ENCODE measurements around the gene ARAP2.

Gene ARAP2, protein sequence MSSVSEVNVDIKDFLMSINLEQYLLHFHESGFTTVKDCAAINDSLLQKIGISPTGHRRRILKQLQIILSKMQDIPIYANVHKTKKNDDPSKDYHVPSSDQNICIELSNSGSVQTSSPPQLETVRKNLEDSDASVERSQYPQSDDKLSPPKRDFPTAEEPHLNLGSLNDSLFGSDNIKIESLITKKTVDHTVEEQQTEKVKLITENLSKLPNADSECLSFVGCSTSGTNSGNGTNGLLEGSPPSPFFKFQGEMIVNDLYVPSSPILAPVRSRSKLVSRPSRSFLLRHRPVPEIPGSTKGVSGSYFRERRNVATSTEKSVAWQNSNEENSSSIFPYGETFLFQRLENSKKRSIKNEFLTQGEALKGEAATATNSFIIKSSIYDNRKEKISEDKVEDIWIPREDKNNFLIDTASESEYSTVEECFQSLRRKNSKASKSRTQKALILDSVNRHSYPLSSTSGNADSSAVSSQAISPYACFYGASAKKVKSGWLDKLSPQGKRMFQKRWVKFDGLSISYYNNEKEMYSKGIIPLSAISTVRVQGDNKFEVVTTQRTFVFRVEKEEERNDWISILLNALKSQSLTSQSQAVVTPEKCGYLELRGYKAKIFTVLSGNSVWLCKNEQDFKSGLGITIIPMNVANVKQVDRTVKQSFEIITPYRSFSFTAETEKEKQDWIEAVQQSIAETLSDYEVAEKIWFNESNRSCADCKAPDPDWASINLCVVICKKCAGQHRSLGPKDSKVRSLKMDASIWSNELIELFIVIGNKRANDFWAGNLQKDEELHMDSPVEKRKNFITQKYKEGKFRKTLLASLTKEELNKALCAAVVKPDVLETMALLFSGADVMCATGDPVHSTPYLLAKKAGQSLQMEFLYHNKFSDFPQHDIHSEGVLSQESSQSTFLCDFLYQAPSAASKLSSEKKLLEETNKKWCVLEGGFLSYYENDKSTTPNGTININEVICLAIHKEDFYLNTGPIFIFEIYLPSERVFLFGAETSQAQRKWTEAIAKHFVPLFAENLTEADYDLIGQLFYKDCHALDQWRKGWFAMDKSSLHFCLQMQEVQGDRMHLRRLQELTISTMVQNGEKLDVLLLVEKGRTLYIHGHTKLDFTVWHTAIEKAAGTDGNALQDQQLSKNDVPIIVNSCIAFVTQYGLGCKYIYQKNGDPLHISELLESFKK (N-terminal part only)

DNA sequence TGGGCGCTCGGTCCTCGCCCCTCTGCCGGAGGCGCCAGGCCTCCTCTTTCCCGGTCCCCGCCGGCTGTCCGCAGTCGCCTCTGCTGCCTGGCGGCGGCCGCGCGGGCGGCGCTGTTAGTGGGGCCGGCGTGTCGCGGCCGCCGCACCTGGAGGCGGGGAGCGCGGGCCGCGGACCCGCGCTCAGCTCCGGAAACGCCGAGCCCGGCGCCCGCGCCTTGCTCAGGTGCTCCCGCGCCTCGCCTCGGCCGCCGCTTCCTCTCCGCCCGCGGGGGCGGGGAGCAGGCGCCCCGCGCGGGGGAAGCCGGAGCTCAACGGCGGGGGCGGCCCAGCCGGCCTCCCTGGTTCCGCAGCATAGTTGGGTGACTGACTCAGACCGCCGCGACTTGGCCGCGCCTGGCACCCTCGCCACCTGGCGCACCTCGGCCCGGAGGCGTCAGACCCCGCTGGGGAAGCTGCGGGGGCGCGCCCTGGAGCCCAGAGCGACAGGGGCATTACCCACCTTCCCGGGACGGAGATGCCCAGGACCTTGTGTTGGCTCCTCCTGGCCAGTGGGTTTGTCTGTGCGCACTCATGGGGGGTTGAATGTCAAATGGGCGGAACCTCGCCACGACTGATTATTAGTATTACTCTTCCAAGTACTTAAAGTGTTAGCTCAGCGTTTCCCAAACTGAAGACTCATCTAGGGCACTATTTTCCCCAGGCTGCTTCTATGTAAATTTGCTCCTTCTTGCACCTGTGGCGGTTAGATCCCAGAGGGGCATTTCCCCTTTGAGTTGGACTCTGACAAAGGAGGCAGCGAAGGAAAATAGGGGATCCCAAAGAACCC lies at the start of gene ARAP2:
Gene ARAP2, minus strand, starts transcription at position 258 of the 826 bp plus-strand sequence. CDS start 15,028 bp downstream, outside the sequence.
- peak; percentile 74 for DNase-seq (ENCODE audit: low read depth)

DNA sequence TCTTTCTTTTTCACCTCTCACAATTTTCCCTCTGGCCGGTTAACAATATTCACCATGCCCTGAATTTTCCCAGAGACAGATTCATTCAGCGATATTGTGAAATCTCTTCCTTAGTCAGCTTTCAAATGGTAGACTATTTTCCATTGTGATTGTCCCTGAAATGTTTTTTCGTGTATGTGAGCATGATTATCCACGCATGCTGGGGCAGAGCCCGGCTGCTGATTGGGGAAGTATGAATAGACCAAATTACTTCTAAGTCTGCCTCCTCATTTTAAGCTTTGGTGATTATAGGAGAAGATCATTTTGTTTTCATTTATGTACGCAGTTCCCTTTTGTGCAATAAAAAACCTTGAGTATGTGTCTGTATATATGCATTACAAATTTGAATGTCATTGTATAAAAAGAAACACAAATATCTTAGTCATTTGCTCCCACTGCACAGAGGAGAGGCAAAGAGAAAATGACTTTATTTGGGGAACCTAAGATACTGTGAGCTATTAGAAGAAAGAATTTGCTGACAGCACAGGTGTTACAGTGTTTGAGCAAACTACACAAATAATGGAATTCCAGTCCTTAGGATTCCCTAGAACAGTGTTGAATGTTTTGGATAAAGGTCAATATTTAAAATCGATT lies 48.4 kb upstream of the ARAP2 start:
- no peak for DNase-seq (ENCODE audit: low read depth)

DNA sequence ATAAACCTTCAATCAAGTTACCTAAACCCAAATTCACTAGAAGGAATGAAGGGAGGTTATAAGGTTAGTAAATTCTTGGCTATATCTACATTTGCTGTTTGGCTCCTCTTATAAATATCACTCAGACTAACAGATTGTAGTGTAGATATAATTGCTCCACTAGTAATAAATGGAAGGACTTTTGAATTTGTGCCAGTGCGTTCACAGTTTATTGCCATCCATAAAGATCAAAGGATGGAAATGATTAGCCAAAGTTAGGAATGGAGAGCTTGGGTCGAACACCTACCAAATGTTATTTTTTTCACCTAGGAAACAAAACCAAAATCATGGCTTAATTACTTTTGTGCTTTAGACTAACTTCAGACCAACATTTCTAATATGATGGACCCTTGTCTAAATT lies 46.3 kb upstream of the ARAP2 start:
- DNase-seq (ENCODE audit: low read depth), result no peak

DNA sequence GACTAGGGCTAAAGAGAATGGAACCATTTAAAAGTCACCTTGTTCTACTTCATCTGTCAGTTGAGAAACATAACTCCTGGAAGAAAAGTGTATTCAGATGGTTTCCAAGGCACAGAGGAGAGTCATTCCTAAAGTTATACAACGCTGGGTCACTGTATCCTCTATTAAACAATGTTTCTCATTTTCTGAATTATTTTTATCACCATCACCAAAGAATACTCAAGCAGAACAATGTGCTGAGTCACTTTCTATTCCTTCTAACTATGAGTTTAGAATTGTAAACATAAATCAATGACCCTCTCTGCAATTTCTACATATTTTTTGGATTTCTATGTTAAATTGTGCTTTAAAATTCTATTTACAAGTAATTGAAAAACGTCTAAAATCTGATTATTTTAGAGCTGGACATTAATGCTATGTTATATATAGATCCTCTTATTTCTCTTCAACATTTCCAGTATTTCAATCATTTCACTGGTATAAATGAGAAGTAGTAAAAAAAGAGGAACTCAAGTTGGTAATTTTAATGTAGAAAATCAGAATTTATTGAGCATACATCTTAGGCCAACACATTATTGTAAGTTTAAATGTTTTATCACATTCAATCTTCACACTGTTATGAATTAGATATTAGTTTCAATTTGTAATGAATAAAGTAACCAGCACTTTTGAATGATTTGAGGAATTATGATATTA lies 44.6 kb upstream of the ARAP2 start:
- DNase-seq (ENCODE audit: low read depth), result no peak

DNA sequence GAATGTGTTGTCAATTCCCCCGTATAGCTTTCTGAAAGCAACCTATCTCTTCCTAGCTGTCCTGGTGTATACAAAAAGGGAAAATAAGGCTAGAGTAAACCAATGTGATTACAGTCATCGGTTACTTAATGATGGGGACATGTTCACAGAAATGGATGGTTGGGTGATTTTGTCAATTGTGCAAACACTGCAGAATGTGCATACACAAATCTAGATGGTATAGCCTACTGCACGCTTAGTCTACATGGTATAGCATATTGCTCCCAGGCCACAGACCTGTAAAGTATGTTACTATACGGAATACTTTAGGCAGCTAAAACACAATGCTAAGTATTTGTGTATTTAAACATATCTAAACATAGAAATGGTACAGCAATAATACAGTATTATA lies 42.2 kb upstream of the ARAP2 start:
- no peak for DNase-seq (ENCODE audit: low read depth)

DNA sequence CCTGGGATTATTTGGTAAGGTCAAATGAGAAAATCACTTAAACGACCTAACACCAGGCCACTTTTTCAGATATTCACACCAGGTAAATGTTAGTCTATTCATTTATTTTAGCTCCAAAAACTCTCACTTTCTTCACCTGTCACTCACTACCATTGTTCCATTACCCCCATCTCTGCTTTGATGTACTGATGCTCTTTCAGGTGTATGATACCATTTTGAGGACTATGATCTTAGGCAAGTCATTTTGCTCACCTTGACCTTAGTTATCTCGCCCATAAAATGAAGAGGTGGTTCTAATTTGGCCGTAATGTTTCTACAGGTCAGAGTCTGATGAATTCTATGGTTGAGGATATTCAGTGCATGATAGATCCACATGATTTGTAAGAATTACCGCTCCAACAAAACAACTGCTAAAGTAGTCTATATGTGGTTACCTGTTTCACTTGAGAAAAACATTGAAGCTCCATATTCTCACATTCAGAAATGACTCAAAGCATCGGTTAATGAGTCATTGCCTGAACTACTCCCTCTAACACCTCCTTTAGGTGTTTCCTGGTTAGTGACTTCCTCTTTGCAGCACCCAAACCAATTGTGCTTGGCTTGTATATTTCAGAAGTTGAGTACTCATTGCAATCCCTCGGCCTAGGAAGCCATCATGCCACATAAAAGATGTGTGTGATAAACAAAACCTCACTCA lies 41.6 kb upstream of the ARAP2 start:
- peak; percentile 21 for DNase-seq (ENCODE audit: low read depth)

DNA sequence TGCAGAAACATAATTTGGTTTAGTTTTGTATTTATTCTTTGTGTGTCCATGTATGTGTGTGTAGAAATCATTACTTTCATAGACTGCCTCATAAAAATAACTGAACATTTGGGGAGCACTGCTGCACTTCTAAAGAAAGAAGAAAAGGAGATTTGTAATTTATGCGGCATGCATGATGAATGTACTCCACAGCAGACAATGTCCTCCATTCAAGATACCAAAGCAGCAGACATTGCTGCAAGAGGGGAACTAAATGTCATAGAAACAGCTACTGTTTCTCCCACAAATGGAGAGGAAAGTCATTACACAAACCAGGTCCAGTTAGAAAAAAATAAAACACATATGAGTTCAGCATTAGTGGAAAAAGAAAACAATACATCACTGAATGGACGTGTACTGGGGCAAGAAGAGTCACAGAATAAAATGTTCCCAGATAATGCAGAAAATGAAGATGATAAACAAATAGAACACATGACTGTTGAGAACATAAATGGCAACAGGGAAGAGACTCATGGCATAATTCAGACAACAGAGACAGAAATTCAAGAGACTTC lies 39.7 kb upstream of the ARAP2 start:
- no peak for DNase-seq (ENCODE audit: low read depth)

DNA sequence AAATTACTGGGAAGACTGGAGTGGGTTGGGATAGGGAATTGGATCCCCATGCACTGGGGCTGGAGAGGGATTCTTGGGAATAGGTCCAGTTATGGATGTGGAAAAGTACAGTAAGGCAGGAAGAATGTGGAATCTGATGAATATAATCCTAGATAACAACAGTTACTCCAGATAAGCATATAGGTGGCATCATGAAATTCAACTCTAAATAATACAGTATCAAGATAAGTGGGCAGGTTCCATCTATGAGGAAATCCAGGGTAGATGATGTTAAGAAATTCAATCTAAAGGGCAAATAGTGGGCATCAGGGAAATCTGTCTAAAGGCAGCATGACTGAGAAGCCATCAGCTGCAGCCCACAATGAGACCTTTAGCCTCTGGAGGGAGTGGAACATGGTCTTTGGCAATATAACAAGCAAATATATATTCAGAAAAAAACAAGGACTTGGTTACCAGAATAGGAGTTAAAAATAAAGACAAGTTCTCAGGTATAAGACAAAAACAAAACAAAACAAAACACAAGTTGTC lies 38.3 kb upstream of the ARAP2 start:
- DNase-seq (ENCODE audit: low read depth), result no peak

DNA sequence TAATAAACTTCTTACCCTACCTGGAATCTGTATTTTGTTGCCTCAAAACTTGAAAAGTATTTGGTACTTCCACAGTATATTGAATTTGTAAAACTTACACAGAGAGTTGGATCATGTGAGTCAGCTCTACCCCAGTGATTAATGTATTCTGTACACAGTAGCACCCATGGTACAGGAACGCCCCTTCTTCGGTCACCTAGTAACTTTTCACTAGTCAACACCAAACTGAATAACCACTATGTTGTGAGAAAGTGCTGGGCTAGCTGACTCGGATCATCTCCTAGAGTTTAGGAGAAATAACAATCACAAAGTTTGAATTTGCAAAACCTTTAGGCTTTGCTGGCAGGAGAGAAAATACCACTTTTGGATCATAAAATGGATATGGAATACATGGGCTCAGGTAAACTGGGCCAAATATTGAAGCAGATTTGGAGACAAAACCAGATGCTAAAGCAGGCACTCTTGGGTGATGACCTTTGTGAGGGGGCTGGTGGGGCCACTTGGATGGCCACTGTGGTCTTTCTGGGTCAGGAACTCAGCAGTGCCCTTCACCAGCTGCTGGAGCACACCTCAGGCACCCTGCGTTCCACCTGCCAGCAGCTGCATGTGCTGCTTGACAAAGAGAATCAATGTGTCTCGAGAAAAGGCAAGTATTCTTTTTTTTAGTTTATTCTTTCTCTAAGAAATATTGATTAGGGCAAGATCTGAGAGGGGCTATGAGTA lies 37.2 kb upstream of the ARAP2 start, which contains the start of gene DTHD1:
Gene DTHD1, plus strand, starts transcription at position 233 of the 723 bp plus-strand sequence. Its CDS starts 143 bp downstream, at position 376.
- DNase-seq (ENCODE audit: low read depth), result peak; percentile 12

DNA sequence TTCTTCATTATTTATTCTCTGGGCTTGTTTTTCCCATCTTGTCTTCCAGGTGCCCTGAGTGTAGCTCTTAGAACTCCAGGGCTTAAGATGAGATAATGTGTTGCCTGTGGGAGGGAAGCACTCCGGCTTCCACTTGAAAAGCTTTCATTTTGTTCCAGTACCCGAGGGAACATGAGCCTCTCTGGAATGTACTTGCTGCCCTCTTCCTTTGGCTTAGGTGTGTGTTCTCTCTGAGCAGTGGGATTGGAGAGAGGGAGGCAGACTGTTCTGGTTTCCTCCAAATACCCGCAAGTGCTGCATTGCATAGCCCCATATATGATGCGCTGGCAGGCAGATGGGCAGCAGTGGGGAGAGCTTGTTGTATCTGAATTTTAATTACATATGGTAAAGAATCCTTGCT lies 36.2 kb upstream of the ARAP2 start:
- DNase-seq (ENCODE audit: low read depth), result no peak

DNA sequence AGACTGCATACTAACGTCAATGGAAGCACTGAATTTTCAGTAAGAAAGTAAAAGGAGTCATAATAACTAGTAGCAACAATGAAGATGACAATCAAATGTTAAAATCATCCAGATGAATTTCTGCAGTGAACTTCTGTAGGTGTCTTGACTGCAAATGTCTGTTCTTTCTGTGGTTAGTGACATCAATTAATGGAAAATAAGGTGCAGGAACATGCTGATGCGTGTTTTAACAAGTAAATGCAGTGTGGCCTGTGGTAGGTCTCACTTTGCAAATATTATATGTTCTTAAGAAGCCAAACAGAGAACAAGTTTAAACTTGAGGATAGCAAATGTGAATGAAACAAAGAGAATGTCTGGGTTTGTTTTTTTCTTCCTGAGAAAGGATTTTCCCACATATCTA lies 34.5 kb upstream of the ARAP2 start:
- no peak for DNase-seq (ENCODE audit: low read depth)

DNA sequence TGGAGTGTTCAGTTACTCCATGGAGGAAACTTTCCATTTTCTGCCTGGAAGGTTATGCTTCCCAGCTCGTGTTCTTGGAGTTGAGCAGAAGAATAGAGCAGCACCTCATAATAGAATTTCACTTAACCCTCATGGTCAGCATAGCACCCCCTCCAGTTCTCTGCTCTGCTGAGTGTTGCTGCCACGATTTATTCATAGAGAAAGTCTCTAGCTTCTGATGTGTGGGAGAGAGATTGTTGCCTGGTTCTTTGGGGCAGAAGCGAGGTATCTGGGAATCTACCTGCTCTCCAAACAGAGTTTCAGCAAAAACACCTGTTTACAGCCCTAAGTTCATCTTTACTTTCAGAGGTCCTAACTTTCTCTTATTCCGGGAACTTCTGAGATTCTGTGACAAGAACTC lies 33.2 kb upstream of the ARAP2 start:
- no peak for DNase-seq (ENCODE audit: low read depth)

DNA sequence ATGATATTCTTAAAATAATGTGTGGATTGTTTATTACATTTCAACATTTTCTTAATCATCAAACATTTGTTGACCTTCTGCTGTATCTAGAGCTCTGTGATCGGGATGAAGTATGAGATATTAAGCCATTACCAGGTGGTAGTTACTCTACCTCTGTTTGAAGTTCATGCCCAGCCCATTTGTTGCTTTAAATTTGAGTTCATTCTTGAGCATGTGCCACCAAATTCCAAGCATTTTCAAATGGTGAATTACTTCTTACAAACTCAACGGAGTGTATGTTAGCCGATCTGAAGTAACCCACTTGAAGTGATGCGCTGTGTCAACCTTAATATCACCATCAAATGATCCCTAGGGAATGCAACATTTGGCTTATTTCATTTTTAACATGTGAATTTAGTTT lies 29.8 kb upstream of the ARAP2 start:
- DNase-seq (ENCODE audit: low read depth), result no peak

DNA sequence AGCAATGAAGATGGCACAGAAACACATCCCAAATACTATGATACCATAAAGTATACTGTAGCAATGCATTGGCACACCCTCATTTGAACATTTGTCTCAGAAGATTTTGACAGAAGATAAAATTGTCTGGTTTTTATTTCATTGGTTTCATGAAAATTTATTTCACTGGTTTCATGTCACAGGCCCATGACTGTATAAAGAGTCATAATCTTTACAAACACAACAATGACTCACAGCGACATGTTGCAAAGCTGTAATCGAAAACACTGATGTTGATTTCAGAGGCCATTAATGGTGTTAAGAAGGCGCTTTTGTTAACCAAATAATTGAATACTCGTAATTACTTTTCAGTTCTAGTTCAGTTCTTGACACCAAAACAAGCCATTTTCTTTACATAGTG lies 29.0 kb upstream of the ARAP2 start:
- no peak for DNase-seq (ENCODE audit: low read depth)

DNA sequence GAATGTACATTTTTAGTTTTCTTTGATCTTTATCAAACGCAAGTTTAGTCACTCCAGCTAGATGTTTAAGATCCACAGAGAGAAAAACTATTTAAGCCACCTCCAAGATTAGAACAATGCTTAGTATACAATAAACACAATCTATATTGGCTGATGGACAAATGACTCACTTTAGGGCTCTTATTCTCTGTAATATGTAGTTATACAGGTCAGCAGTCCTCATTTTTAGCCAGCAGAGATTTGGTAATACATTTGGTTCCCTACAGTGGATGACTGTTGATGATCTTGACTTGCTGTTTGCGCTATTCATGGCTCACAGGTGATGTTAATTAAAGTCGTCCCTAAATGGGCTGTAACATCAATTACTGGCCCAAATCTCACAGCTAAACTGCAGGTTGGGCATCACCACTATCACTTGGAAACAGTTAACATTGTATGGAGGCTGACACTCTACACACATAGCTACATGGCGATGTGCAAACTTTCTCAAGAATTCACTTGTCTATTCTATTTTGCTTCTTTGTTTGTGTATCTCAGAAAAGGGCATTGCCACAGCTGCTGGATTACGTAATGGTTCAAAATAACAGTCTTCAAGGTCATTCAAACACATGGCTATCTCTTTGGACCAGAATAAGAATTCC lies 25.3 kb upstream of the ARAP2 start:
- DNase-seq (ENCODE audit: low read depth), result no peak

DNA sequence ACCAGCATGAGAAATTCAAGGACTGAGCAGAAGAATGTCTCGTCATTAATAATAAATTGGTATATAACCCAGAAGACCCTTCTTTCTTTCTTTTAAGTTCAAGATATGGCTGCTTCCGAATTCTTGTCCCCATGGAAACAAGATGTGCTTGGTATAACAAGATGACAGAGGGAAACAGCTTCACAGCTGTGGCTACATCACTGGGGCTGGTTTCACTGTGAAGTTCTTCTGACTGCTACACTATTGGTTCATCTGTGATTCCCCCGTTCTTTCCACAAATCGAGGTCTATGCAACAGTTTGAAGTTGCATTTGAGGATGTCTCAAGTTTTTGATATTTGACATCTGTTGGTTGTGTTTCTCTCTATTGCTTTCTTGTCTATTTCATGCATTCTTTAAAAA lies 24.8 kb upstream of the ARAP2 start:
- no peak for DNase-seq (ENCODE audit: low read depth)

DNA sequence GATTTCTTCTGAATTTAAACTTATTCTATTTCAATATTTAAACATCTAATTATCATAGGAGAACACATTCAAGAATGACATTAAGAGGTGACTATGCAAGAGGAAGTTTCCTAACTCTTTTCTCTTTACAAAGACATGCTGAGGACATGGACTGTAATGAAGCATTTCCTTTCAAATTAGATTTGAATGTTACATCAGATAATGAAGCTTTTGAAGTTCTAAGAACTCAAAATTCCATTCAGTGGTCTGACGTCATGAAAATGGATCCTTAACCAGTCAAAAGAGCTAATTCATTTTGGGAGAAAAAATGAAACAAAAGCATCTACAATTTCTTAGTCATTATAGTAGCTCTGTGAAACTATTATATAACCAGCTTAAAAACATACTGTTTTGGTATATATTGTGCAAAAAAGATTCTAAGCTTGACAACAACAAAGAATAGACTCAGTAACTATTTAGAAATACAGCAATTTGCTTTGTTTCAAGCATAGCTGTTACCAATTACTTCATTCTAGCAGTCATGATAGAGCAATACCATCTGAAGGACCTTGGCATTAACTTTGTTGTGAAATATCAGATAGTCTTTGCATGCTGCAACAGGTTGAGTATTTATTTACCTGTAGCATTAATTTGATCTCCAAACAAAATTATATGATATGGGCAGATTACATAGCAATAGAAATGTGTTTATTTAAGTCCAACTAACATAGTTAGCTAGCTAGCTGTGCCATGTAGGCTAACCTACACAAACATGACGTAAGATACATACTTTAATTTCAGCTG lies 23.4 kb upstream of the ARAP2 start:
- no peak for DNase-seq (ENCODE audit: low read depth)
